ENCODE measurements around the gene TGFB1.
"Not testable (repeated sequence)": the region's sequence is repeated elsewhere in the genome, so short reads cannot be mapped to it uniquely, and the experiment has no call there.

TGFB1 gene

GRCh38 chr19:41353466-41354342 lies at the start of gene TGFB1:
TGFB1 (minus strand) TSS chr19:41353922; CDS start chr19:41353044, 878 bp downstream.
- peak; percentile 84 to 89 for DNase-seq (ENCODE audit: low read depth in 2 of 2)

GRCh38 chr19:41402010-41402409 lies 48.3 kb upstream of the TGFB1 start:
- DNase-seq (ENCODE audit: low read depth in 2 of 2): no peak

- DNase-seq (ENCODE audit: low read depth in 2 of 2): no peak
Observed at GRCh38 chr19:41401483-41401882, 47.8 kb upstream of the TGFB1 start.

GRCh38 chr19:41399525-41399924 lies 45.8 kb upstream of the TGFB1 start:
- no peak for DNase-seq (ENCODE audit: low read depth in 2 of 2)

- no peak for DNase-seq (ENCODE audit: low read depth in 2 of 2)
Observed at GRCh38 chr19:41399091-41399490, 45.4 kb upstream of the TGFB1 start.

GRCh38 chr19:41398598-41398997 lies 44.9 kb upstream of the TGFB1 start:
- no peak for DNase-seq (ENCODE audit: low read depth in 2 of 2)

- DNase-seq (ENCODE audit: low read depth in 2 of 2): no peak
Observed at GRCh38 chr19:41398050-41398418, 44.3 kb upstream of the TGFB1 start.

GRCh38 chr19:41397086-41398049 lies 43.6 kb upstream of the TGFB1 start, which contains the start of the genes BCKDHA and EXOSC5:
BCKDHA (plus strand) TSS chr19:41397818; CDS start chr19:41397828, 10 bp downstream.
EXOSC5 (minus strand) TSS chr19:41397359; CDS start chr19:41397328, 31 bp downstream.
- peak; percentile 99 for DNase-seq (ENCODE audit: low read depth in 2 of 2)

- no peak for DNase-seq (ENCODE audit: low read depth in 2 of 2)
Observed at GRCh38 chr19:41395355-41395754, 41.6 kb upstream of the TGFB1 start.

GRCh38 chr19:41392775-41393174 lies 39.1 kb upstream of the TGFB1 start:
- no peak for DNase-seq (ENCODE audit: low read depth in 2 of 2)

GRCh38 chr19:41391618-41392017 lies 37.9 kb upstream of the TGFB1 start:
- DNase-seq (ENCODE audit: low read depth in 2 of 2): no peak

GRCh38 chr19:41386442-41386841 lies 32.7 kb upstream of the TGFB1 start:
- no peak for DNase-seq (ENCODE audit: low read depth in 2 of 2)

GRCh38 chr19:41384351-41384750 lies 30.6 kb upstream of the TGFB1 start:
- no peak for DNase-seq (ENCODE audit: low read depth in 2 of 2)

- DNase-seq (ENCODE audit: low read depth in 2 of 2): not testable (repeated sequence)
Observed at GRCh38 chr19:41381536-41381935, 27.8 kb upstream of the TGFB1 start.

GRCh38 chr19:41377977-41378709 lies 24.4 kb upstream of the TGFB1 start:
- no peak for DNase-seq (ENCODE audit: low read depth in 2 of 2)

- no peak for DNase-seq (ENCODE audit: low read depth in 2 of 2)
Observed at GRCh38 chr19:41376998-41377365, 23.3 kb upstream of the TGFB1 start.

GRCh38 chr19:41376241-41376997 lies 22.7 kb upstream of the TGFB1 start, which contains the start of gene TMEM91:
TMEM91 (plus strand) TSS chr19:41376533; CDS start chr19:41378310, 1,777 bp downstream.
- no peak for DNase-seq (ENCODE audit: low read depth in 2 of 2)

- no peak for DNase-seq (ENCODE audit: low read depth in 2 of 2)
Observed at GRCh38 chr19:41373993-41374392, 20.3 kb upstream of the TGFB1 start.

- no peak for DNase-seq (ENCODE audit: low read depth in 2 of 2)
Observed at GRCh38 chr19:41372501-41372900, 18.8 kb upstream of the TGFB1 start.

GRCh38 chr19:41371541-41371940 lies 17.8 kb upstream of the TGFB1 start:
- no peak for DNase-seq (ENCODE audit: low read depth in 2 of 2)

GRCh38 chr19:41371119-41371518 lies 17.4 kb upstream of the TGFB1 start:
- DNase-seq (ENCODE audit: low read depth in 2 of 2): not testable (repeated sequence)
